ENCODE results near the gene ALG8. TPM values are rescaled to one million over a fixed set of nuclear protein-coding genes. Genes with fewer than 3 reads are reported as not detected.
"Not testable (repeated sequence)": the region's sequence is repeated elsewhere in the genome, so short reads cannot be mapped to it uniquely, and the experiment has no call there.

Gene ALG8
- total RNA-seq, 4 donors from 2014 or later, result 24.9 to 43.5 (median 32.0) TPM

DNA sequence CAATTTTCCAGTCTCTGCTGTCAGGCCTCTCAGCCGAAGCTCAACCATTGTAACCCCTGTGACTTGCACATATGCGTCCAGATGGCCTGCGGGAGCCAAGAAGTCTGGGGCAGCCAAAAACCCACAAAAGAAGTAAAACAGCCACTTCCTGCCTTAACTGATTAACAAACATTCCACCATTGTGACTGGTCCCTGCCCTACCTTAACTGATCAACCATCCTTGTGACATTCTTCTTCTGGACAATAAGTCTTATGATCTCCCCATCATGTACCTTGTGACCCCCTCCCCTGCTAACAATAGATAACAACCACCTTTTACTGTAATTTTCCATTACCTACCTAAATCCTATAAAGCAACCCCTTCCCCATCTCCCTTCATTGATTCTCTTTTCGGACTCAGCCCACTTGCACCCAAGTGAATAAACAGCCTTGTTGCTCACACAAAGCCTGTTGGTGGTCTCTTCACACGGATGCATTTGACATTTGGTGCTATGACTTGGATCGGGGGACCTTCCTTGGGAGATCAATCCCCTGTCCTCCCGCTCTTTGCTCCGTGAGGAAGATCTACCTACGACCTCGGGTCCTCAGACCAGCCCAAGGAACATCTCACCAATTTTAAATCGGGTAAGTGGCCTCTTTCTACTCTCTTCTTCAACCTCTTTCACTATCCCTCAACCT, 58.5 kb downstream of the ALG8 start:
- 85 to 88% methylated on average over 11 of the region's 11 CpGs for WGBS, 2 donors
- Histone ChIP-seq H3K4me3 (no peak overlapping the region), H3K27ac (no peak overlapping the region)

DNA sequence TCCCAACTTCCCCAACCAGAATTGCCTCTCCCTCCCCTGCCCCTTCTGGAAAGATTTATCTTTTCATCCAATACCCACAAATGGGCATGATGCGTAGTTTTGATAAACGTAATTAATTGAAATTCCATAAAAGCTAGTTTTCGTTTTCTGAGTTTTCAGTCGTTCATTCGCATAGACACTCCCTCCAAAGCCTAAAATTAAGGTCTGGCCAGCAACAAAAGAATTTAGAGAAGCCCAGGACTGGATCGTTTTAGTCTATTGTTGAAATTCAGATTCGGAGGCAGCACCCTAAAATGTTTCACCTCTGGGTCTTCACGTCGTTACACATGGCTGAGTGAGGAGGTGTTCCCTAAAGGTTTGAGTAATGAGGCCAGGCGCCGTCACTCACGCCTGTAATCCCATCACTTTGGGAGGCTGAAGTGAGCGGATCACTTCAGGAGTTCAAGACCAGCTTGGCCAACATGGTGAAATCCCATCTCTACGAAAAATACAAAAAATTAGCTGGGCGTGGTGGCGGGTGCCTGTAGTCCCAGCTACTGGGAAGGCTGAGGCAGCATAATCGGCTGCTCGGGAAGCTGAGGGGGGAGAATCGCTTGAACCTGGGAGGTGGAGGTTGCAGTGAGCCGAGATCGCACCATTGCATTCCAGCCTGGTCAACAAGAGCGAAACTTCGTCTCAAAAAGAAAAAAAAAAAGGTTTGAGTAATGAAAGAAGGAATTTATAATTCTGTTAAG, 59.2 kb downstream of the ALG8 start:
- no peak for TF ChIP-seq EP300 (IDR thresholded peaks at IDR 0.05)
- TF ChIP-seq, protein P1, sequence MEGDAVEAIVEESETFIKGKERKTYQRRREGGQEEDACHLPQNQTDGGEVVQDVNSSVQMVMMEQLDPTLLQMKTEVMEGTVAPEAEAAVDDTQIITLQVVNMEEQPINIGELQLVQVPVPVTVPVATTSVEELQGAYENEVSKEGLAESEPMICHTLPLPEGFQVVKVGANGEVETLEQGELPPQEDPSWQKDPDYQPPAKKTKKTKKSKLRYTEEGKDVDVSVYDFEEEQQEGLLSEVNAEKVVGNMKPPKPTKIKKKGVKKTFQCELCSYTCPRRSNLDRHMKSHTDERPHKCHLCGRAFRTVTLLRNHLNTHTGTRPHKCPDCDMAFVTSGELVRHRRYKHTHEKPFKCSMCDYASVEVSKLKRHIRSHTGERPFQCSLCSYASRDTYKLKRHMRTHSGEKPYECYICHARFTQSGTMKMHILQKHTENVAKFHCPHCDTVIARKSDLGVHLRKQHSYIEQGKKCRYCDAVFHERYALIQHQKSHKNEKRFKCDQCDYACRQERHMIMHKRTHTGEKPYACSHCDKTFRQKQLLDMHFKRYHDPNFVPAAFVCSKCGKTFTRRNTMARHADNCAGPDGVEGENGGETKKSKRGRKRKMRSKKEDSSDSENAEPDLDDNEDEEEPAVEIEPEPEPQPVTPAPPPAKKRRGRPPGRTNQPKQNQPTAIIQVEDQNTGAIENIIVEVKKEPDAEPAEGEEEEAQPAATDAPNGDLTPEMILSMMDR (IDR thresholded peaks at IDR 0.05), result peak in 1 of 5 experiments; percentile 4
- DNase-seq (ENCODE audit: low spot score in 2 of 2), result no peak
- no peaks in the 10 kb centered on the region for H3K9me3 ChIP-seq

More for the DNA sequence above, 58.5 kb downstream of the ALG8 start:
- no peaks in the 10 kb centered on the region for H3K36me3 ChIP-seq
- no peak for TF ChIP-seq EP300 (IDR thresholded peaks at IDR 0.05)
- TF ChIP-seq, protein P1 (IDR thresholded peaks at IDR 0.05), result no peak
- TF ChIP-seq POLR2A (IDR thresholded peaks at IDR 0.05), result no peak
- H3K9me3 ChIP-seq, result no peaks in the 10 kb centered on the region
- no peaks in the 10 kb centered on the region for H3K27me3 ChIP-seq
- no peak for DNase-seq (ENCODE audit: low spot score in 2 of 2)
- H3K4me1 ChIP-seq, result peaks cover 0 to 37% (median 24%) of the 10 kb centered on the region in 4 donors

DNA sequence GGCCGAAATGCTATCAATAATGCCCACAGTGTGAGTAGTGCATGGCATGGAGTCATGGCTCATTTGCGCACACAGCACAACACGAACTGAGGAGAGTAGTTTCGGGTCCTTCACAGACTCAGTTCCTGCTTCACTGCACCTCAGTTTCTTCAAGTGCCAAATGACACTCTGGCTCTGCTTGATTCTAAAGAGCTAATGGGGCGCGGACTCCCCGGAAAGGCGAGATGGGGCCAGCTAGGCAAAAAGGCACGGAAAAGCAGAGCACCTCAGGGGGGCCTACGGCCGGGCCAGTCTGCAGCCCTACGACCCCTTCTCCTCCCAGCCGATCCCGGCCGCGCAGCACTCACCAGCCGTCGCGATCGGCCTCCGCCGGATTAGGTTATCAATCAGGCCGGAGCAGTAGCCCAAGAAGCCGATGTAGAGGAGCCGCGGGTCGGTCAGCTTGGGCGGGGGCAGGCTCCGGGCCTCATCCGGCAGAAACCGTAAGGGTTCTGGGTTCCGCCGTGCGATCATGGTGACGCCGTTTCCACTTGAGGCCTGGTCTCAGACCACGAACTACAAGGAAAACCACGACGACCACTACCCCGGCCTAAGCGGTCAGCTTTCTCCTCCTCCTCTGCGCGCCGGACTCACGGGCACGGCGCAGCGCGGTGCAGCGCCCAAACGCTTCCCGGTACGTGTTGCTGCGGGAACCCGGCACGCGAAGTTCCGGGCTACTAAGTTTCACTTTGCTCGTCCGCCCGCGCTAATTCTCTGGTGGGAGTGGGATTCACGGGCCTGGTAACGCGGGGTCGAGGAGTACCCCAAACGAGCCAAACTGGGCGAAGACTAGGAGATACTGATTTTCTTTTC, 60.0 kb downstream of the ALG8 start, which contains the start of gene NDUFC2:
Gene NDUFC2, minus strand, starts transcription at position 631 of the 852 bp plus-strand sequence. Its CDS starts 118 bp downstream, at position 513.
- Histone ChIP-seq H3K27me3 (no peaks in the 10 kb centered on the region), H3K4me1 (peaks cover 0 to 50% (median 27%) of the 10 kb centered on the region in 4 donors), H3K9me3 (no peaks in the 10 kb centered on the region), H3K4me3 (peak within 1 kb of the TSS; percentile 53 to 99 (median 86)), H3K27ac (peak within 1 kb of the TSS; percentile 29 to 93 (median 88)), H3K36me3 (no peaks in the 10 kb centered on the region)
- 0 to 1% methylated on average over 60 to 65 of the region's 68 CpGs for WGBS, 2 donors
- DNase-seq (ENCODE audit: low spot score in 2 of 2), result peak; percentile 56 to 71
- TF ChIP-seq, protein P1 (IDR thresholded peaks at IDR 0.05), result peak in 1 of 5 experiments; percentile 39
- TF ChIP-seq EP300 (IDR thresholded peaks at IDR 0.05), result peak in 1 of 2 donors; percentile 91
- peak in 1 of 2 donors; percentile 40 for TF ChIP-seq POLR2A (IDR thresholded peaks at IDR 0.05)

More for the DNA sequence above, 59.2 kb downstream of the ALG8 start:
- WGBS, 2 donors, result 56 to 61% methylated on average over 23 of the region's 23 CpGs
- Histone ChIP-seq H3K36me3 (no peaks in the 10 kb centered on the region), H3K4me3 (peak overlapping the region; percentile 53 to 99 (median 86)), H3K27me3 (no peaks in the 10 kb centered on the region), H3K4me1 (peaks cover 0 to 42% (median 27%) of the 10 kb centered on the region in 4 donors), H3K27ac (peak overlapping the region; percentile 29 to 93 (median 88))

DNA sequence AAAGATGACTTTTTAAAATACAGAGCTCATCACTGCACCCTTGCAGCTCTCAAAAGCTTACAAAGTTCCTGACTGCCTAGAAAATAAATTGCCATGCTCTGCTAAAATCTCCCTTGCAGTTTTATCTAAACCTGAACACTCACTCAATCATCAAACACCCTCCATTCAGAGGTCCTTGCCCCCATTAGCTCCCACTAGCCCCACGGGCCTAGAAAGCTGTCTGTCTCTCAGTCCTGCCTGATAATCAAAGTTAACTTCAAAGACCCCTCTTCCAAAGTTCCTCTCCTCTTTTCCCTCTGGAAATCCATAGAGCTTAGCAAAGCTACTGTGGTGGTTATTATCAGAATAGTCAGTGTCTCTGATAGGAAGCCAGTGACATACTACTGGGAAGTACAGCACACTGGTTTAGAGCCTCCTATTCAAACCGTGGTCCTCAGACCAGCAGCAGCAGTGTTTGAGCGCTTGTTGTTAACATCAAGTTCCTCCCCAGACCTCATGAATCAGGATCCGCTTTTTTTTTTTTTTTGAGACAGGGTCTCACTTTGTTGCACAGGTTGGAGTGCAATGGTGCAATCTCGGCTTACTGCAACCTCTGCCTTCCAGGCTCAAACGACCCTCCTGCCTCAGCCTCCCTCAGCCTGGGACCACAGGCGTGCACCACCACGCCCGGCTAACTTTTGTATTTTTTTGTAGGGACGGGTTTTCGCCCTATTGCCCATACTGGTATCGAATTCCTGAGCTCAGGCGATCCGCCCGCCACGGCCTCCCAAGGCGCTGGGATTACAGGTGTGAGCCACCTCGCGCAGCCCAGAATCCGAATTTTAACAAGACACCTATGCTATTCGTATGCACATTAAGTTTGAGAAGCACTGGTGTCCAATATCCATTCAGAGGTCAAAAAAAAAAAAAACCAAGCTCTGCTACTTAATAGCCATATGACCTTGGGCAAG, 60.9 kb downstream of the ALG8 start:
- H3K27ac ChIP-seq, result peak overlapping the region in 3 of 4 donors; percentile 29 to 91 (median 86)
- peak overlapping the region; percentile 53 to 99 (median 86) for H3K4me3 ChIP-seq
- no peaks in the 10 kb centered on the region for H3K36me3 ChIP-seq
- H3K9me3 ChIP-seq, result no peaks in the 10 kb centered on the region
- TF ChIP-seq, protein P1 (IDR thresholded peaks at IDR 0.05), result no peak
- TF ChIP-seq POLR2A (IDR thresholded peaks at IDR 0.05), result no peak
- H3K4me1 ChIP-seq, result peaks cover 0 to 50% (median 27%) of the 10 kb centered on the region in 4 donors
- H3K27me3 ChIP-seq, result no peaks in the 10 kb centered on the region
- 43 to 46% methylated on average over 21 of the region's 21 CpGs for WGBS, 2 donors
- no peak for DNase-seq (ENCODE audit: low spot score in 2 of 2)

DNA sequence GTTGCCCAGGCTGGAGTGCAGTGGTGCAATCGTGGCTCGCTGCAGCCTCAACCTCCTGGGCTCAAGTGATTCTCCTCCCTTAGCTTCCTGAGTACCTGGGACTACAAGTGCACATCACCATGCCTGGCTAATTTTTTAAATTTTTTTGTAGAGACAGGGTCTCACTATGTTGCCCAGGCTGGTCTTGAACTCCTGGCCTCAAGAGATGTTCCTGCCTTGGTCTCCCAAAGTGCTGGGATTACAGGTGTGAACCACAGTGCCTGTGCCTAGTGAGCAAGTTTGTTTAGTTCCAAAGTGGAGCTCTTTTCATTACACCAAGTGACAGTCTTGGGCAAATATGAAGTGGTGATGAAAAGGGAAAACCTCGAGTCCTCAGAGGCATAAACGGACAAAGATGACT, 61.8 kb downstream of the ALG8 start:
- not testable (repeated sequence) for DNase-seq (ENCODE audit: low spot score in 2 of 2); H3K9me3 ChIP-seq; H3K27me3 ChIP-seq; H3K36me3 ChIP-seq; H3K27ac ChIP-seq
- Histone ChIP-seq H3K4me1 (peaks cover 0 to 50% (median 27%) of the 10 kb centered on the region in 4 donors), H3K4me3 (peak overlapping the region in 1 of 4 donors; percentile 86)
- WGBS, 2 donors, result 83 to 84% methylated on average over 4 of the region's 4 CpGs

Measured in tibial nerve (tissue), 4 donors.